NCI-H2081 treated with DMSO at 0.1 percent for 48 hours (cell line): ENCODE data around the gene VASP.
"Not testable (repeated sequence)": the region's sequence is repeated elsewhere in the genome, so short reads cannot be mapped to it uniquely, and the experiment has no call there.

Experiments
- DNase-seq: peaks from one replicate; lab custom pipeline; 2025; lab: John Stamatoyannopoulos, UW

Gene VASP

DNA sequence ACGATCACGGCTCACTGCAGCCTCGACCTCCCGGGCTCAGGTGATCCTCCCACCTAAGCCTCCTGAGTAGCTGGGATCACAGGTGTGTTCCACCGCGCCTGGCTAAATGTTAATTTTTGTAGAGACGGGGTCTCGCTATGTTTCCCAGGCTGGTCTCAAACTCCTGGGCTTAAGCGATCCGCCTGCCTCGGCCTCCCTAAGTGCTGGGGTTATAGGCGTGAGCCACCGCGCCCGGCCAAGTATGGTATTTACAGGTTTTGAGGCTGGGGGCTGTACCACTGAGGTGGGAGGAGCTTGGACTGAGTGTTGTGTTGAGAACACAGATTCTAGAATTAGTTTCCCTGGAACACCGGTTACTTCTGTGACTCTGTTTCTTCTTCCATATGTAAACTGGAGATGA is 9.5 kb upstream of the VASP start:
- DNase-seq: no peak

DNA sequence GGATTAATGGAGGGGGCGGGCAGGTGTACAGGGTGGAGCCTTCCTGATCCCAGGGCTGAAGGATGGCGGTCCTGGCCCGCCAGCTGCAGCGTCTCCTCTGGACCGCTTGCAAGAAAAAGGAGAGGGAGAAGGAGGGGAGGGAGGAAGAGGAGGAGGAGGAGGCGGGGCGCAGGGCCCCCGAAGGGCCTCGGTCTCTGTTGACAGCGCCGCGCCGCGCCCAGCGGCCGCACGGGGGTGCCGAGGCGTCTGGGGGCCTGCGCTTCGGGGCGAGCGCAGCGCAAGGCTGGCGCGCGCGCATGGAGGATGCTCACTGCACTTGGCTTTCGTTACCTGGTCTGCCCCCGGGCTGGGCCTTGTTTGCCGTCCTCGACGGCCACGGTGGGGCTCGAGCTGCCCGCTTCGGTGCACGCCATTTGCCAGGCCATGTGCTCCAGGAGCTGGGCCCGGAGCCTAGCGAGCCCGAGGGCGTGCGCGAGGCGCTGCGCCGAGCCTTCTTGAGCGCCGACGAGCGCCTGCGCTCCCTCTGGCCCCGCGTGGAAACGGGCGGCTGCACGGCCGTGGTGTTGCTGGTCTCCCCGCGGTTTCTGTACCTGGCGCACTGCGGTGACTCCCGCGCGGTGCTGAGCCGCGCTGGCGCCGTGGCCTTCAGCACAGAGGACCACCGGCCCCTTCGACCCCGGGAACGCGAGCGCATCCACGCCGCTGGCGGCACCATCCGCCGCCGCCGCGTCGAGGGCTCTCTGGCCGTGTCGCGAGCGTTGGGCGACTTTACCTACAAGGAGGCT is 8.7 kb upstream of the VASP start, which contains the start of gene PPM1N:
TSS of gene PPM1N (plus strand) at position 33 of the 785 bp plus-strand sequence. CDS start at position 63, 30 bp downstream.
- no peak for DNase-seq

DNA sequence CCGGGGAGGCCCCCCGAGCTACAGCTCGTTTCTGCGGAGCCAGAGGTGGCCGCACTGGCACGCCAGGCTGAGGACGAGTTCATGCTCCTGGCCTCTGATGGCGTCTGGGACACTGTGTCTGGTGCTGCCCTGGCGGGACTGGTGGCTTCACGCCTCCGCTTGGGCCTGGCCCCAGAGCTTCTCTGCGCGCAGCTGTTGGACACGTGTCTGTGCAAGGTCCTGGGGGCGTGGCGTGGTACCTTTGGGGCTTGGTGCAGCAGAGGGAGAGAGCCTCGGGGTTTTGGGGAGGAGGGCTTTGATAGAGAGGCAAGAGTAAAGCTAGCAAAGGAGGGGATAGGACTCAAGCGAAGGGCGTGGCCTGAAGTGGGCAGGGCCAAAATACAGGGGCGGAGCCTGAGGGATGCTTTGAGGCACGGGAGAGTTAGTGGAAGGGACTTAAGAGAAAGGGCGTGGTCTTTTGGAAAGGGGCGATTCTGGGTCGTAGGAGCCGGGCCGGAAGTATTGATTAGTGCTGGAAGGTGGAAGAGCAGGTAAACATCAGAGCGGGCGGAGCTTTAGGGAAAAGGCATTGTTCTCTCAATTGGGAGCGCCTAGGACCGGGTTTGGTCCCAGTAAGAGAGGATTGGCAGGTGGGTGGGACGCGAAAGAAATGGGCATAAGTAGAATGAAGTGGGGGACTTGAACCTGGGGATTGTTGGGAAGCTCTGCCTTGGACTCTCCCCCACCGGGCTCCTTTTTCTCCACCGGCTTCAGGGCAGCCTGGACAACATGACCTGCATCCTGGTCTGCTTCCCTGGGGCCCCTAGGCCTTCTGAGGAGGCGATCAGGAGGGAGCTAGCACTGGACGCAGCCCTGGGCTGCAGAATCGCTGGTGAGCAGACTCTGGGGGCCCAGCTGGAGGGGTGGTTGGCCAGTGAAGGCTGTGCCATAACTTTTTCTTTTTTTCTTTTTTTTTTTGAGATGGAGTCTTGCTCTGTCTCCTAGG is 7.8 kb upstream of the VASP start:
- no peak for DNase-seq

DNA sequence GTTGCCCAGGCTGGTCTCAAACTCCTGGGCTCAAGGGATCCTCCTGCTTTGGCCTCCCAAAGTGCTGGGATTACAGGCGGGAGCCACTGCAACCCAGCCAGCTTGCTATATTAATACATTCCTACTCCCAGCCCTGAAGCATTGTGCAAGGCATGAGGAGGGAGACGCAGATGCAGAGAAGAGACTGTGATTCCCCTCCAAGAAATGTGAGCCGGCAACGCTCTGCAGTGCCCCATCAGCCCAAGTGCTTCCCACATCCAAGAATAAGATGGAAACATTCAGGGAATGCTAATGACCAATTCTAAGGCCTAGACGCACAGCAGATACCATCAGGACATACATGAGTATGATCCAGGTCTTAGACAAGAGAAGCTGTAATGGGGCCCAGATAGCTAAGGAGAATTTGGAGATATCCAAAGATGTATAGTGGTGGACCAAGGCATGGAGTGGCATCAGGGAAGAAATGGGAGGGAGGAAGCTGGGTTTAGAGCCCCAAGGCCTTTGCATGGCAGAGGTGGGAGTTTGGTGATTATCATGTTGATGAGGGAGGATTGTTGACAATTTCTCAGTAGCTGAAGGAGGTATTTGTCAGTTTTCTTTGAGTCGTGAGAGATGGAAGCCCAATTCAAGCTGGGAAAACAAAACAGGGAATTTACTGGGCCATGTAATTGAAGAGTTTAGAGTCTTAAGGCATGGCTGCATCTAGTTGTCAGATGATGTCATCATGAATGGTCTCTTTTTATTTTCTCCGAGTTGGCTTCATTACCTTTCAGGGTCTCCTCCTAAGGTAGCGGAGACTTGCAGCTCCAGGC is 6.2 kb upstream of the VASP start:
- no peak for DNase-seq

DNA sequence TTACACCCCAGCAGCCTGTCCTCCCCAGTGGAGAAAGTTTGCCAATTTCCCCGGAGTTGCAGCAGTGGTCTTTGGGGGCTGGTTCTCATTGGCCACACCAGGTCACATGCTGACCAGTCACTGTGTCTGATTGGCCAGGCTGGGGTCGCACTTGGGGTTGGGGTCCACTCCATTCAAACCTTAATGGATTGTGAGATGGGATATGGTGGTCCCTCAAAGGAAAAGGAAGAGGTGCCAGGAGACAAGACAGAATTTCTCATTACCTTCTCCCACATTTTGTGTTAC is 5.6 kb upstream of the VASP start:
- no peak for DNase-seq

DNA sequence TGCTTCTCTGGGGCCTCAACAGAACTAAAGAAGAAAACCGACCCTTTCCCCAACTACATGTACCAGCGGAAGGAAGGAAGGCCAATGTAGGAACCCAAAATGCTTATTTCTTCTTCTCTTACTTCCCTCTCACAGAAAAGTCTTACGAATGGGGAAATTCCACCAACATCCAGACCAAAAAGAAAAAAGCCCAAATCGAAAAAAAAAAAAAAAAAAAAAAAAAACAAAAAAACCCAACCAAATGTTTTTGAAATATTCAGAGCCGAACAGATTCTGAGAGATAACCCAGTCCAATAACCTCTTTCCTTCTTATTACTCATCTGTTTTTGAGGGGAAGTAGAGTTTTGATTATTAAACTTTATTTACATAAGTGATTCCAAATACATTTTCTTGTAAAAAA is 5.2 kb upstream of the VASP start:
- no peak for DNase-seq

DNA sequence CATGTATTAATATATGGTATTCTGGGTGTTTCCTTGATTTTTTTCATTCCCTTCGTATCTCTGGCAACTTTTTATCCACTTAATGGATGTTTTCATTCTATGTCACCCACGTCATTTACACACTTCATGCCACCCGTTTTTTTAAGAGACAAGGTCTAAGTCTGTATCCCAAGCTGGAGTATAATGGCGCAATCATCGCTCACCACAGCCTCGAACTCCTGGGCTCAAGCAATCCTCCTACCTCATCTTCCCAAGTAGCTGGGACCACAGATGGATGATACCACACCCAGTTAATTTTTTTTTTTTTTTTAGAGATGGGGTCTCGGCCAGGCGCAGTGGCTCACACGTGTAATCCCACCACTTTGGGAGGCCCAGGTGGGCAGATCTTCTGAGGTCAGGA is 3.4 kb upstream of the VASP start:
- no peak for DNase-seq

DNA sequence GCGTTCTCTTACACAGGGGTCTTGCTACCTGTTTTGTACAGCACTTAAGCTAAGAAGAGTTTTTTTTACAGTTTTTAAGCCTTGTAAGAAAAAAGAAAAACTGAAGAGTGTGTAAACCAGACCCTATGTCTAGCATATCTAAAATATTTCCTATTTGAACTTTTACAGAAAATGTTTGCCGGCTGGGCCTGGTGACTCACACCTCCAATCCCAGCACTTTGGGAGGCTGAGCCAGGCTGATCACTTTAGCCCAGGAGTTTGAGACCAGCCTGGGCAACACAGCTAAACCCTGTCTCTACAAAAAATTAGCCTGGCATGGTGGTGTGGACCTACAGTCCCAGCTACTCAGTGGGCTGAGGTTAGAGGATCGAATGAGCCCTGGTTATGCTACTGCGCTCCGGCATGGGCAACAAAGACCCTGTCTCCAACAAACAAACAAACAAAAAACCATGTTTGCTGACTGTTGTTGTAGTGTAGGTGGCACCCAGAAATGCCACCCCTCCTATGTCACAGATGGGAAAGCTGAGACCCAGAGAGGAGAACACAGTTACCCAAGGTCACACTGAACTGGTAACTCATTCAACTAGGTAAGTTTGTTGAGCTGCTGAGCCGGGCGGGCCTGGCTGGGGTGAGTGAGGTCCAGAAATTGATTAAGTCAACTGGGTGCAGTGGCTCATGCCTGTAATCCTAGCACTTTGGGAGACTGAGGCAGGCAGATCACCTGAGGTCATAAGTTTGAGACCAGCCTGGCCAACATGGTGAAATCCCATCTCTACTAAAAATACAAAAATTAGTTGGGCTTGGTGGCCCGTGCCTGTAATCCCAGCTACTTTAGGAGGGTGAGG is 1.9 kb upstream of the VASP start:
- no peak for DNase-seq

DNA sequence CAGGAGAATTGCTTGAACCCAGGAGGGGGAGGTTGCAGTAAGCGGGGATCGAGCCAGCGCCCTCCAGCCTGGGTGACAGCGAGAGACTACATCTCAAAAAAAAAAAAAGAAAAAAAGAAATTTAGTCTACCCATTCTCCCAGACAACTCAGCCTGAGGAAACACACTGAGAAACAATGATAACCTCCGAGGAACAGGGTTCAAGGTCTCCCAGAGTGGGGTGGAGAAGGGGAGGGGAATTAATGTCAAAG is 1.4 kb upstream of the VASP start:
- DNase-seq: no peak

DNA sequence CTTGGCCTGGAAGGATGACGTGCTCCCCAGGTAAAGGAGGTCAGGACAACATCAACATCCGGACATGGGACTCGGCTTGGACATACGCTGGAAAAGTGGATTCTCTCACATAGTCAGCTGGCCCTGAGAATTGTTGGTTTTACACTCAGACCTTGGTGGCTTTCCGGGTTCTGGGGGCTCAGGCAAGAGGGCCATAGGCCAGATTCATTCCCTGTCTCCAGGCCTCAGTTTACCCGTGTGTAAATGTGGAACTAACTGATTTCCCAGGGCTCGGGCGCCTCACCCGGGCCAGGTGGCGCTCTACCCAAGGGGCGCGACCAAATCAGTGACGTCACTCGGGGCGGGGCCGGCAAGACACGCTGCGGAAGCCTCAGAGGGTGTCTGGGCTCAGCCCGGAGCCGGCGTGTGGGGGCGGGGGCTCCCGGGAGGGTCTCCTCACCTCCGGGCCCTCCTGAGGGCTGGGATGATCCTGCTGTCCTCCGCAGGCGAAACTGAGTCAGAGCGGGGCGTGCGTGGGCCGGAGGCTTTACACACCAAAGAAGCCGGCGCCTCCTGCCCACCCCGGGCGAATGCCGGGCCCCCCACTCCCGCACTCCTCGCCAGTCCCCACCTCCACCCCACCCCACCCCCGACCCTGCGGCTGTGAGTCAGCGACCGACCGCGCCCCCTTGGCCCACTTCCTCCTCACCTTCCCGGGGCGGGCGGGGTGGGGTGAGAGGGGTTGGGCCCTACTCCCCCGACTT is 862 bp upstream of the VASP start:
- DNase-seq: peak; percentile 28

DNA sequence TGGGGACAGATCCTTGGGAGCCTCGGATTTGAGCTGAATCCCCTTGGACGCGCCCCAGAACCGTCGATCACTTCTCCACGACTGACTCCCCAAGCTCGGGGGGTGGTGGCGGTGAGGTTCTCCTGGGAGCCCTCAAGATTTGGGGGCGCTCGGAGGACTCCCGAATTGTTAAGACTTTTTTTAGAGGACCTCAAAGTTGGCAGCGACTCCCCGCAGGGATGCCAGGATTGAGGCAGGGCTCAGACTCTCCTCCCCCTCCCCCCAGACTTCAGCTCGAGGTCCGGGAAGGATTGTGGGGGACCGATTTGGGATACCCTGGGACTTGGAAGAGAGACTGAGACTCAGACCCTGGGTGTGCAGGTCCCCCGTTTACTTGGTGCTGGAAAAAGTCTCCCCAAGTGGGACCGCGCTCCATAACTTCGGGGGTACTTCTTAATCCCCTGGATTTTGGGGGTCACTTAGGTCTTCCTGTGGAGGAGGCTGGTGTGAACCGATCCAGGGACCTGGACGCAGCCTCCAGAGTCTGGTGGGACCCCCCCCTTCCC is 665 bp downstream of the VASP start:
- no peak for DNase-seq

DNA sequence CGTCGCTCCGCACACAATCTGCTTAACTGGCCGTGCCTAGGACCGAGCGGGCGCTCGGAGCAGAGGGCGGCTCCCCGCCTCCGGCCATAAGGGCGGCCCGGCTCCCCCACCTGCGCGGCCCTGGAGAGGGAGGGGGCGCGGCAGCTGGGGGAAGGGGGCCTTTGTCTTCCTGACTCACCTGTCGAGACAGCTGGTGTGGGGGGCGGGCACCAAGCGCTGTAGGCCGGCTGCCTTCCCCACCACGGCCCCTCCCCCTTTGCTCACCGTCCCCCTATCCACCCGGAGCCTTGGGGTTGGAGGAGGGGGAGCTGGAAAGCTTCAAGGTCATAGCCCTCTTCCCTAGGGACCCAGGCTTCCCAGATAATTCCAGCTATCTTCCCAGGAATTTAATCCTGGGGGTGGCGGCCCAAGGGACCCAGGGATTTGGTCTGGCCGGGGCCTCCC is 1.2 kb downstream of the VASP start:
- DNase-seq: no peak

DNA sequence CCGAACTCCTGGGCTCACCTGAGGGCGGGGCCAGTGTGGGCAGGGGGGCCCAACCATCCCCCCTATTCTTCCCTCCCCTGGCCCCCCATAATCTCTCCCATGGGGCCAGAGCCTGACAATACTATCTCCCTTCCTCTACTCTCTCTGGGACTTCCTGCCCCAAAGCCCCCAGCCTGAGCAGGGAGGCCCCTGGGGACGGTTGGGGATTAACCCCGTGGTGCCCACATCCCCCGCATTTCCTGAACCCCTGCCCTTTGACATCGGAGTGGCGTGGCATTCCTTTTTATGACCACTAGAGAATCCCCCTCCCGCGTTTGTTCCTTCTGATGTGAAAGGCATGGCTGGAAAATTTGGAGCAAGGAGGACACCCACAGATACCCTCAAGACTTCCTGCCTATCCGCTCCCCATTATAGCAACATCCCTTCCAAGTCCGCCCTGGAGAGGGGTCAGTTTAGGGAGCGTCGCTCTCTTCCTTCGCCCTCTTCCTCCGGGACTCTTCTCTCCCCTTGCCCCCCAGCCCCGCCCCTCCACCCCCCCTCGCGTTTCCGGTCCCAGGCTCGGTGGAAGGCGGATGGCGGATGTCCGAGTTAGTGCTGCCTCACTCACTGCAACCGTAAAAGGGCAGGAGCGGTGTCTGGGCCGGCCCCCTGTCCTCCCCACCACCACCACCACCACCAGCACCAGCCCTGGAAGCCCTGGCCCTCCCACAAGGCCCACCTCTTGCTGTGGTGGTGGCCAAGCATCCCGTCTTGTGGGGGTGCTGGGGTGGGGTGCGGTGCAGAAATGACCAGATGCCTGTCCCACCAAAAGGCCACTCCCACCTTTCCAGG is 1.8 kb downstream of the VASP start:
- no peak for DNase-seq

DNA sequence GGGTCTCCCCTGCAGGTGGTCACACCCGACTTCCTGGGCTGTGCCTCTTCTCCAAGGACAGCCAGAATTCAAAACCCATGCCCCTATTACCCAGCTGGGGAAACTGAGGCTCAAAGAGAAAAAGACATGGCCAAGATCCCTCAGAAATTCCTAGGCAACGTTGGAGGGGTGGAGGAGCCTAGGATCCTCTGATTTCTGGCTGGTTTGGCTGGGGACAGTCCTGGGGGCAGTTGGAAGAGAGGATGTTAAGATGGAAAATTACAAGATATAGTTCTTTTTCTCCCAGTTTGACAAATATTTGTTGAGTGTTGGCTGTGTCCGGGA is 2.4 kb downstream of the VASP start:
- no peak for DNase-seq

DNA sequence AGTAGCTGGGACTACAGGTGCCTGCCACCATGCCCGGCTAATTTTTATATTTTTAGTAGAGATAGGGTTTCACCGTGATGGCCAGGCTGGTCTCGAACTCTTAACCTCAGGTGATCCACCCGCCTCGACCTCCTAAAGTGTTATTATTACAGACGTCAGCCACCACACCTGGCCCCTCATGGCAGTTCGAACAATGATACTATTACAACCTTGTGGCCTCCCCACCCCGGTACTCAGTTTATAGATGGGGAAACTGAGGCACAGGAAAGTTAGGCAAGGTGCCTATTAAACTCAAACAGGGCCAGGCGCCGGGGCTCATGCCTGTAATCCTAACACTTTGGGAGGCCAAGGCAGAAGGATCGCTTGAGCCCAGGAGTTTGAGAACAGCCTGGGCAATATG is 3.1 kb downstream of the VASP start:
- not testable (repeated sequence) for DNase-seq

DNA sequence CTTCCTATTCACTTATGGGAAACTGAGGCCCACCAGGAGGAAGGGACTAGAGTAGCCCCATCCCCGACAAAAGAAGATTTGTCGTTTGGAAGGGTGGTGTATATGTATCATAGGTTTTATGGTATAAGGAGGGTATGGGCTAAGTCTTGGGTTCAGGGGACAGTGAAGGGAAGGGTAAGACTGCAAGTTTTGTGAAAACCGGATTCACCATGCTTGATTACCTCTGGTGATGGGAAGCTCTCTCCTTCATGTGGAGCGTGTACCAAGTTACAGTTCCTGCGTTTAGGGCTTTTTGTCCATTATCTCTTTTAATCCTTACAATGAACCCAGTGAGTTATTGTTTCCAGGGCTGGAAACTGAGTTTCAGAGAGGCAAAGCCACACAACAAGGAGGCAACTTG is 3.8 kb downstream of the VASP start:
- no peak for DNase-seq

DNA sequence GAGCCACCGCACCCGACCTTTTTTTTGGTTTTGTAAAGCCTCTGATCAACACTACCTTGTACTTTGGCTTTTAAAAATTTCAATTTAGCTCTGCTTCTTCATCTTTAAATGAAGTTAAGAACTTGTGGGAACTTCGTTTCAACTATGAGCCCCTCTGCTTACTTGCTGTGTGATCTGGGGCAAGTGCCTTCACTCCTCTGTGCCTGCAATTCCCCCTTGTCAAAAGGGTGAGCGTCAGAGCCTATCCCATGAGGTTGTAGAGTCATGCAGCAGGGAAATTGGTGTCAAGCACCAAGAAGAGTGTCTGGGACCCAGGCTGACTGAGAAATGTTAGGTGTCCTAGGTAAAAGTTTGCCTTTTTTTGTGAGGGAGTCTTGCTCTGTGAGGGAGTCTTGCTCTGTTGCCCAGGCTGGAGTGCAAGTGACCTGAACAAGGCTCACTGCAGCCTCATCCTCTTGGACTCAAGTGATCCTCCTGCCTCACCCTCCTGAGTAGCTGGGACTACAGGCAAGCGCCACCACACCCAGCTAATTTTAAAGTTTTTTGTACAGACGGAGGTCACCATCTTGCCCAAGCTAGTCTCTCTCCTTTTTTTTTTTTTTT is 5.7 kb downstream of the VASP start:
- DNase-seq: no peak

DNA sequence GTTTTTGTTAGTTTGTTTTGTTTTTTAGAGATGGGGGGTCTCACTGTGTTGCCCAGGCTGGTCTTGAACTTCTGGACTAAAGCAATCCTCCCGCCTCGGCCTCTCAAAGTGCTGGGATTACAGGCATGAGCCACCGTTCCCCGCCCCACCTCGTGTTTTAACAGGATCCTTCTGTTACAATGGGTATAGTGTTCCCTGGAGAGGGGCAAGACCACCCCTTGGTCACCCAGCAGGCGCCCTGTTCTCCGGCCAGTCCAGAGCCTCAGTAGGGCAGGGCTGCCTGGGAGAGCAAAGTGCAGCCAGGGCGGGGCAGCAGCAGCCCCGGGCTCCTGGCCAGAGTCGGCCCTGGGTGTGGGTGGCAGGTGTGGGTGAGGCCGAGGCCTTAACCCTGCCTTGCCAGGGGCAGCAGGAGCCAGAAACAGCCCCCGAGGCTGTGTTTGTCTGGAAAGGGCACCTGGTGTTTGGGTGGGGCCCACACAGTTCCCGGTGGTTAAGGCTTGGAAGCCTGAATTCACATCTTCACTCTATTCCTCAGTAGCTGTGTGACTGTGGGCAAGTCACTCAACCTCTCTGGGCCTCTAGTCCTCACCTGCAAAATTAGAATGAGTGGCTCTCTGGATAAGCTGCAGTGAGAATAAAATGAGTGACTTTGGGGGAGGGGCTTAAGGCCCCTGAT is 7.2 kb downstream of the VASP start:
- no peak for DNase-seq

DNA sequence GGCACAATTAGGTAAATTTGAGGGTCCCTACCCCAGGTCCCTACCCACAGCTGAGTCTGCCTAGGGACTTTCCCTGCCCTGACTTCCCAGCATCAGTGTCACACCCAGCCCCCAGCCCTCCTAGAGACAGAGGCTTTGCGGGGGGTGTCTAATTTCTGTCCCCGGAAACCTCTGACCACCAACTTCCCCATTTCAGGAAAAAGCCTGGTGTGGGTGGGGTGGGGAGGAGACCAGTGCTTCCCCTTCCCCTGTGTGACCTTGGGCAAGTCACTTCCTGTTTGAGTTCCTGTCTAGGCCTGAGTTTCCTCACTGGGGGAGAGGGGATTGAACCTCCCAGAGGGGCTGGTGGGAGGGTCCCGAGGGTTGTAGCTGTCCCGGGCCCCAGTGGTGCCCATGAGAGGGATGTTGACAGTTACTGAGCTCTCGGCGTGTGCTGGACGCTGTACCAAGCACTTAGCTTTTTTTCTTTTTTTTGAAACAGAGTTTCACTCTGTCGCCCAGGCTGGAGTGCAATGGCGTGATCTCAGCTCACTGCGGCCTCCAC is 7.9 kb downstream of the VASP start:
- DNase-seq: no peak
